Tibial nerve (tissue), 4 donors: Measurements from ENCODE around the gene DCUN1D2.
A peak's percentile ranks its signal among the peaks of the same experiment; 100 is the strongest.

Experiments
- CTCF ChIP-seq, 5 experiments: fragments of 200-600 bp in 3 of 5; fragments of 450-650 bp in 2 of 5; sonication (generic) in 3 of 5; IDR thresholded peaks; one replicate each; pipeline ENCODE4 v1.5.1; 2016 to 2019; ENCODE audit warnings: antibody characterized with exemption in 5 of 5, mild to moderate bottlenecking in 3 of 5, moderate library complexity in 2 of 5
- EP300 ChIP-seq, 2 donors: sonication (generic); formaldehyde crosslinking; IDR thresholded peaks; one replicate each; pipeline ENCODE4 v1.6.1; 2017; ENCODE audit warnings: antibody characterized with exemption in 2 of 2, mild to moderate bottlenecking in 1 of 2
- POLR2A ChIP-seq, 2 donors: fragments of 450-650 bp; IDR thresholded peaks; one replicate each; pipeline ENCODE4 v1.6.1; 2017; ENCODE audit warnings: antibody characterized with exemption in 2 of 2, mild to moderate bottlenecking in 2 of 2, moderate library complexity in 2 of 2

- TF ChIP-seq CTCF (IDR thresholded peaks at IDR 0.05) (no peak), POLR2A (IDR thresholded peaks at IDR 0.05) (peak in 1 of 2 donors; percentile 6), EP300 (IDR thresholded peaks at IDR 0.05) (no peak)
These were observed 2.9 kb upstream of the DCUN1D2 start for GRCh38 chr13:113493315-113493951.
